Kidney (tissue), 14 donors: Measurements from ENCODE around the gene STRN. TPM values are rescaled to one million over a fixed set of nuclear protein-coding genes. Genes with fewer than 3 reads are reported as not detected.

Experiments
- DNase-seq, 5 donors: peaks; one replicate each; pipeline ENCODE4 v3.0.0-alpha.2; 2013 to 2020
- FAIRE-seq: peaks from 2 replicates; lab custom pipeline; 2012; peaks lifted over from hg19 to GRCh38; lab: Jason Lieb, UNC
- H3K27ac ChIP-seq, 2 donors: one replicate each; pipeline ENCODE4 v1.7.0; 2013; ENCODE audit warnings: low read depth in 2 of 2, low read length in 2 of 2, inconsistent platforms in 1 of 2
- H3K27me3 ChIP-seq: one replicate; pipeline ENCODE4 v1.7.1; 2013; ENCODE audit warnings: low read length, inconsistent platforms; ENCODE audit not compliant: control insufficient read depth, insufficient read depth
- H3K36me3 ChIP-seq, 3 donors: one replicate each; pipeline versions ENCODE4 v1.7.0 to v1.7.1; 2013; ENCODE audit warnings: low read length in 3 of 3, control low read depth in 1 of 3, inconsistent platforms in 1 of 3; ENCODE audit not compliant: insufficient read depth in 3 of 3, control insufficient read depth in 2 of 3
- H3K4me1 ChIP-seq, 3 donors: one replicate each; pipeline versions ENCODE4 v1.7.0 to v1.7.1; 2013; ENCODE audit warnings: low read length in 3 of 3, inconsistent platforms in 1 of 3, low read depth in 1 of 3; ENCODE audit not compliant: control insufficient read depth in 2 of 3, insufficient read depth in 2 of 3
- H3K4me3 ChIP-seq, 3 donors: one replicate each; pipeline versions ENCODE4 v1.7.0 to v1.8.1; 2013; ENCODE audit warnings: low read length in 3 of 3, control low read depth in 1 of 3, inconsistent platforms in 1 of 3
- H3K9ac ChIP-seq, 3 donors: one replicate each; pipeline versions ENCODE4 v1.7.0 to v1.7.1; 2013; ENCODE audit warnings: low read length in 3 of 3, control low read depth in 1 of 3, inconsistent platforms in 1 of 3
- H3K9me3 ChIP-seq, 3 donors: one replicate each; pipeline versions ENCODE4 v1.7.0 to v1.7.1; 2013; ENCODE audit warnings: low read length in 3 of 3, control low read depth in 1 of 3, inconsistent platforms in 1 of 3; ENCODE audit not compliant: control insufficient read depth in 2 of 3, insufficient read depth in 1 of 3
- intact Hi-C: fragments of 100-400 bp; cut with DNase I; formaldehyde crosslinking; loops from one replicate; pipeline ENCODE4 v1.11.1; 2022
- polyA plus RNA-seq: library from polyadenylated mRNA; stranded (reverse); fragments of 350-450 nt; fragmentation: Illumina TruSeq; extraction: RNeasy Lipid Tissue Mini Kit (QIAGEN cat#74804); gene quantifications from one replicate; pipeline ENCODE4 v1.2.3, GENCODE V29; 2014; ENCODE audit warnings: low read depth, low replicate concordance; ENCODE audit not compliant: insufficient read depth
- total RNA-seq: library from RNA; stranded (reverse); fragmentation: NEBNext Ultra II Directional; extraction: Animal tissue kit (Norgen Biotek cat#: 25700); gene quantifications from one replicate; pipeline ENCODE4 v1.2.1, GENCODE V29; 2021
- TF ChIP-seq, protein P1 (sequence below): IDR thresholded peaks from 3 replicates; pipeline ENCODE4 v1.5.1; 2012; ENCODE audit warnings: mild to moderate bottlenecking, moderate library complexity, borderline replicate concordance; ENCODE audit not compliant: insufficient read depth; ENCODE audit errors: extremely low read depth
- donor health status: control.
- donor health status: control.
- donor health status: control.
- donor health status: control.
- donor health status: control.
- donor health status: DM: yes; HTN: yes; CAD: no.
- donor health status: Normal renal cell carcinoma (clear cell type).

STRN gene
- total and polyA plus RNA-seq, 2 donors from 2014 or later: 3.7 to 42.7 TPM

DNA sequence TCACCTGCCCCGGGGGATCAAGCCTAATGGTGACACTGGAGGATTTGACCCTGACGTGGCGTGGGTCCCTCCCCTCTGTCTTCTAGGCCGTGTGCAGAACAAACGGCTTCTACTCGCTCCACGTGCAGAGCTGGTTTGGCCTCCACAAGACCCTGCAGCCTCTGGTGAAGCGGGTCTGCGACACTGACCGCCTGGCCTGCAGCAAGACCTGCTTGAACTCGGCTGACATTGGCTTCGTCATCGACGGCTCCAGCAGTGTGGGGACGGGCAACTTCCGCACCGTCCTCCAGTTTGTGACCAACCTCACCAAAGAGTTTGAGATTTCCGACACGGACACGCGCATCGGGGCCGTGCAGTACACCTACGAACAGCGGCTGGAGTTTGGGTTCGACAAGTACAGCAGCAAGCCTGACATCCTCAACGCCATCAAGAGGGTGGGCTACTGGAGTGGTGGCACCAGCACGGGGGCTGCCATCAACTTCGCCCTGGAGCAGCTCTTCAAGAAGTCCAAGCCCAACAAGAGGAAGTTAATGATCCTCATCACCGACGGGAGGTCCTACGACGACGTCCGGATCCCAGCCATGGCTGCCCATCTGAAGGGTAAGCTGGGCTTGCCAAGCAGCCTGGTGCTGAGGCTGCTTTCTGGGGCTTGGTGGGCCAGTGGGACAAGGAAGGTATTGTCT, 157.8 kb downstream of the STRN start:
- TF ChIP-seq, protein P1, sequence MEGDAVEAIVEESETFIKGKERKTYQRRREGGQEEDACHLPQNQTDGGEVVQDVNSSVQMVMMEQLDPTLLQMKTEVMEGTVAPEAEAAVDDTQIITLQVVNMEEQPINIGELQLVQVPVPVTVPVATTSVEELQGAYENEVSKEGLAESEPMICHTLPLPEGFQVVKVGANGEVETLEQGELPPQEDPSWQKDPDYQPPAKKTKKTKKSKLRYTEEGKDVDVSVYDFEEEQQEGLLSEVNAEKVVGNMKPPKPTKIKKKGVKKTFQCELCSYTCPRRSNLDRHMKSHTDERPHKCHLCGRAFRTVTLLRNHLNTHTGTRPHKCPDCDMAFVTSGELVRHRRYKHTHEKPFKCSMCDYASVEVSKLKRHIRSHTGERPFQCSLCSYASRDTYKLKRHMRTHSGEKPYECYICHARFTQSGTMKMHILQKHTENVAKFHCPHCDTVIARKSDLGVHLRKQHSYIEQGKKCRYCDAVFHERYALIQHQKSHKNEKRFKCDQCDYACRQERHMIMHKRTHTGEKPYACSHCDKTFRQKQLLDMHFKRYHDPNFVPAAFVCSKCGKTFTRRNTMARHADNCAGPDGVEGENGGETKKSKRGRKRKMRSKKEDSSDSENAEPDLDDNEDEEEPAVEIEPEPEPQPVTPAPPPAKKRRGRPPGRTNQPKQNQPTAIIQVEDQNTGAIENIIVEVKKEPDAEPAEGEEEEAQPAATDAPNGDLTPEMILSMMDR: no peak
- intact Hi-C loops: no loop called here
- no peak overlapping the region for H3K27ac ChIP-seq
- H3K9me3 ChIP-seq: no peaks in the 10 kb centered on the region
- FAIRE-seq (no peak), DNase-seq (no peak)
- no peak overlapping the region for H3K9ac ChIP-seq
- H3K27me3 ChIP-seq: no peaks in the 10 kb centered on the region
- no peaks in the 10 kb centered on the region for H3K4me1 ChIP-seq
- H3K36me3 ChIP-seq: no peaks in the 10 kb centered on the region
- H3K4me3 ChIP-seq: no peak overlapping the region

DNA sequence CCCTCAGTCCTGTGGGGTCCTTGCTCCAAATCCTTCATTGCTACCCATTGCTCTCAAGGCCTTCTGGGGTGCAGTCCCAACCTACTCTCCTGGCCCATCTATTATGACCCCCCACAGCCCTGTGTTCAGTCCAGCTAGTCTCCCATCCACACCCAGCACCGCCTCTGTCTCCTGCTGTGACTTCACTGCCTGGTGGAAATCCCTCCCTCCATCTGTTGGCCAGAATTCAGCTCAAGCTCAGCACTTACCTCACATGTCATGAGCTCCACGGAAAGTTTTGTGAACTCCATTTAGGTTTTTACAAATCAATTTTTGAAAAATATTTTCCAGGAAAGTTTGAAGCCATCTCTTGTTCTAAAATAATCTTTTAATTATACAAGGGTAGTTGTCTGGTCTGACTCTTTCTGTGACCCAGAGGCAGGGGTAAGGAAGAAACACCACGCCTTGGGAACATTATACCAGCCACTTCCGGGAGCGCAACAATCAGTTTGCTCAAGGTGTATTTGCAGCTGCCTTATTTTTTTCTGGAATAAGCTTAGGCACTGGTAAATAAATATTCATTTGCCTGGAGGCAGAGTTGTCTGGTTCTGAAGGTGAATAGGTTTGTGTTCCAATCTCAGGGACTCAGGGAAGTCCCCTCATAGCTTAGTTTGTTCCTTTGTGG, 159.0 kb downstream of the STRN start:
- H3K9me3 ChIP-seq: peaks cover 0 to 2% (median 0%) of the 10 kb centered on the region in 3 donors
- H3K36me3 ChIP-seq: no peaks in the 10 kb centered on the region
- no peaks in the 10 kb centered on the region for H3K4me1 ChIP-seq
- intact Hi-C loops: no loop called here
- TF ChIP-seq, protein P1: no peak
- DNase-seq (no peak), FAIRE-seq (no peak)
- H3K27ac ChIP-seq: no peak overlapping the region
- no peak overlapping the region for H3K4me3 ChIP-seq
- H3K27me3 ChIP-seq: no peaks in the 10 kb centered on the region
- no peak overlapping the region for H3K9ac ChIP-seq

DNA sequence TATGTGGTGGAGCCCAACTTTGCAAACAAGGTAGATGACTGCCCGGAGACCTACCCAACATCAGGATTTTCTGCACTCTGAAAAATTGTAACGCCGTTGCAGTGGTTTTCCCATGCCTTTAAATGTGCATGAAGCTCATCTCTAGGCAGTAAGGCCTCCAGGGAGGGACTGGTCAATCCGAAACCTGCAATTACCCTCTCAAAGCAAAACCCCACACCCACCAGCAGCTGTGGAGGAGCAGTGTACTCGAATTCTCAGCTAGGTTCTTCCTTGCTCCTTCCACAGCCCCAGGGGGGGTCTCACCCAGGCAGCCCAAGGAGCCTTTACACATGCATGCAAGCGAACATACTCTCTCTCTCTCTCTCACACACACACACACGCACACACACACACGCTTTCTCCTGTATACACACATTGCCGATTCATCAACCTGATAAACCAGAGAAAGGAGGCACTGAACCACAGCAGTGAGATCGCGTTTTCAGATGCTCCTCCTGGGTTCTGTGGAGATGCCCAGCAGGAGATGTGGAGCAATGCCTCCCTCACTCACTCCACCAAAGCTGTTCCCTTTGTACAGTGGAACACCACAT, 160.6 kb downstream of the STRN start:
- Histone ChIP-seq H3K36me3 (no peaks in the 10 kb centered on the region), H3K9ac (no peak overlapping the region), H3K27ac (no peak overlapping the region), H3K4me3 (no peak overlapping the region), H3K27me3 (no peaks in the 10 kb centered on the region), H3K4me1 (no peaks in the 10 kb centered on the region), H3K9me3 (peaks cover 0 to 2% (median 0%) of the 10 kb centered on the region in 3 donors)
- TF ChIP-seq, protein P1: no peak
- DNase-seq (no peak), FAIRE-seq (no peak)
- intact Hi-C loops: no loop called here
